A549 (cell line): ENCODE data around the gene ZNF205.

ENCODE experiments used
- BHLHE40 ChIP-seq: IDR thresholded peaks from 2 replicates; pipeline ENCODE4 v1.6.1; 2012; ENCODE audit warnings: low read depth, low read length, inconsistent platforms
- CHD2 ChIP-seq: fragments of 150-350 bp; IDR thresholded peaks from 2 replicates; pipeline ENCODE4 v1.6.1; 2014; ENCODE audit warnings: low read length; ENCODE audit not compliant: partially characterized antibody
- EP300 ChIP-seq, 2 experiments: fragments of >200 bp; sonication (Bioruptor Twin); formaldehyde crosslinking; IDR thresholded peaks; 2 replicates in 1 of 2; 3 replicates in 1 of 2; pipeline ENCODE4 v1.6.1; 2016 to 2017
- MAZ ChIP-seq: fragments of 150-350 bp; IDR thresholded peaks from 2 replicates; pipeline ENCODE4 v1.6.1; 2014; ENCODE audit warnings: antibody characterized with exemption, low read depth, low read length, borderline replicate concordance
- MYC ChIP-seq: IDR thresholded peaks from 2 replicates; pipeline ENCODE4 v1.6.1; 2012; ENCODE audit warnings: mild to moderate bottlenecking, inconsistent platforms, low read length, improper control_type of control experiment, borderline replicate concordance
- TF ChIP-seq, protein P1 (sequence below): fragments of >200 bp; sonication (Bioruptor Twin); formaldehyde crosslinking; IDR thresholded peaks from 3 replicates; pipeline ENCODE4 v1.5.1; 2016

DNA sequence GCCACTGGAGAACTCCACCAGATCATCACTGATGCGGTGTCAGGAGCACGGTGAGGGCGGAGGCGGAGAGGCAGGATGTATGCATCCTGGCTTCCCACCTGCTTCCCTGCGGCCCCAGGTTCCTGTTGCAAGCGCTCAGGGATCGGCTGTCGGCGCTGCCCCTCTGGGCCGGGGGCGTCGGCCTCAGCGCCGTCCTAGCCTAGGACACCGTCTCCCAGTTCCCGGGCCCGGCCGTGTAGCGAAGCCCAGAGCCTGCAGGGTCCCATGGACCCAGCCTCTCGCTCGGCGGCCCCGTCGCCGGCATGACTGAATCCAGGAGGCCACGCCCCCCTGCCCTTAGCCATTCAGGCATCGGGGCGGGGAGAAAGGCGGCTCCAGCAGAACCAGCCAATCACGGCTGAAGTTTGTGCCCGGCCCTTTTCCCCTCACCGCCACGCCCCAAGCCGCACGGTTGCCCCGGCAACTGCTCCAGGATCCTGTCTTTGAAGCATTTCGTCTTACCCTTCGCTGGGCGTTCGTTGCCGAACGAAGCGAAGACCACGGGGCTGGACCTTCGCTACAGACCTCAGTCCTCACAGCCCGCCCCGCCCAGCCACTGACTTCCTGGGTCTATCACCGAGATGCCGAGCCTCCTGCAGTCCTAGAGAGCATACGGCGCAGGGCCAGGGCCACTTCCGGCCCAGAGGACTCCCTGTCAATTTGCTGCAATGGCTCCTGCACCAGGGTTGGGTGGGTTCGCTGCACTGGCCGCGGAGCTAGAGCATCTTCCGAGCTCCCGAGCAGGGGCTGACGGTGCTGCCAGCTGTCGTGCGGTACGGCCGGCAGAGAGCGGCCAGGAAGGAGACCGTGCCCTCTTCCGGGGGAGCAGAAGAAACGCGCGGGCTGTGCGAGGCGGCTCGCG lies 11.8 kb downstream of the ZNF205 start:
- TF ChIP-seq MYC (no peak), CHD2 (no peak), MAZ (no peak), EP300 (IDR thresholded peaks at IDR 0.05) (no peak), BHLHE40 (no peak)
- TF ChIP-seq, protein P1, sequence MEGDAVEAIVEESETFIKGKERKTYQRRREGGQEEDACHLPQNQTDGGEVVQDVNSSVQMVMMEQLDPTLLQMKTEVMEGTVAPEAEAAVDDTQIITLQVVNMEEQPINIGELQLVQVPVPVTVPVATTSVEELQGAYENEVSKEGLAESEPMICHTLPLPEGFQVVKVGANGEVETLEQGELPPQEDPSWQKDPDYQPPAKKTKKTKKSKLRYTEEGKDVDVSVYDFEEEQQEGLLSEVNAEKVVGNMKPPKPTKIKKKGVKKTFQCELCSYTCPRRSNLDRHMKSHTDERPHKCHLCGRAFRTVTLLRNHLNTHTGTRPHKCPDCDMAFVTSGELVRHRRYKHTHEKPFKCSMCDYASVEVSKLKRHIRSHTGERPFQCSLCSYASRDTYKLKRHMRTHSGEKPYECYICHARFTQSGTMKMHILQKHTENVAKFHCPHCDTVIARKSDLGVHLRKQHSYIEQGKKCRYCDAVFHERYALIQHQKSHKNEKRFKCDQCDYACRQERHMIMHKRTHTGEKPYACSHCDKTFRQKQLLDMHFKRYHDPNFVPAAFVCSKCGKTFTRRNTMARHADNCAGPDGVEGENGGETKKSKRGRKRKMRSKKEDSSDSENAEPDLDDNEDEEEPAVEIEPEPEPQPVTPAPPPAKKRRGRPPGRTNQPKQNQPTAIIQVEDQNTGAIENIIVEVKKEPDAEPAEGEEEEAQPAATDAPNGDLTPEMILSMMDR: no peak
